Upper lobe of right lung (tissue), 1 donor: ENCODE results near the gene LIN28B. TPM values are rescaled to one million over a fixed set of nuclear protein-coding genes. Genes with fewer than 3 reads are reported as not detected.

ENCODE experiments used
- ATAC-seq: fragments of 200-7000 bp; cut with Tn5 transposase; one replicate; pipeline ENCODE4 v1.9.1; 2020; ENCODE audit warnings: mild to moderate bottlenecking, moderate library complexity
- DNase-seq: peaks from one replicate; pipeline ENCODE4 v3.0.0-alpha.2; 2020
- H3K27ac ChIP-seq: fragments of 200-600 bp; one replicate; pipeline ENCODE4 v1.8.0; 2022
- H3K27me3 ChIP-seq: fragments of 200-600 bp; one replicate; pipeline ENCODE4 v1.8.0; 2022; ENCODE audit warnings: mild to moderate bottlenecking
- H3K36me3 ChIP-seq: fragments of 200-600 bp; one replicate; pipeline ENCODE4 v1.8.0; 2022
- H3K4me1 ChIP-seq: fragments of 200-600 bp; one replicate; pipeline ENCODE4 v1.8.0; 2022
- H3K4me3 ChIP-seq: fragments of 200-600 bp; one replicate; pipeline ENCODE4 v1.8.0; 2022; ENCODE audit warnings: mild to moderate bottlenecking
- H3K9me3 ChIP-seq: fragments of 200-600 bp; one replicate; pipeline ENCODE4 v1.8.0; 2022
- intact Hi-C: fragments of 100-400 bp; cut with DNase I; formaldehyde crosslinking; loops from one replicate; pipeline ENCODE4 v1.11.0; 2022
- total RNA-seq: library from RNA; stranded (reverse); fragmentation: NEBNext Ultra II Directional; extraction: Animal tissue kit (Norgen Biotek cat#: 25700); gene quantifications from one replicate; pipeline ENCODE4 v1.2.1, GENCODE V29; 2021
- TF ChIP-seq, protein P1 (sequence below): fragments of 200-600 bp; IDR thresholded peaks from one replicate; pipeline ENCODE4 v1.8.0; 2022; ENCODE audit warnings: antibody characterized with exemption
- donor health status: DM: no; HTN: yes; CAD: no; lungs with severe emphysema.

LIN28B gene
- total RNA-seq, 1 donor from 2014 or later, result not detected

DNA sequence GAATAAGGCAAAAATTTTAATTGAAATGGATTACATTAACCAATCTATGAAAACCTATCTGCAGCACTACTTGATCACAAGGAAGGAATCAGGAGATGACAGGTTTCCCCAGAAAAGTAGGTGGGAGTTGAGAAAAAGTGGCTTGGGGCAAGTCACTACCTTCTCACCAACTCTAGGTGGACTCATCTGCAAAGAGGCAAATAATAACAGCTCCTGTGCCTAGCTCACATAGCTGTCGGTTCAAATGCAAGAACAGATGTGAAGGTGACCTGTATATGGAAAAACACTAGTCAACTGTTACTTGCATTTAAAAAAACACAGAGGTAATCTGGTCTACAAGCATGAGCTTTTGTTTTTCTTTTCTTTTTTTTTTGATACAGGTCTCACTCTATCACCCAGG is 155.7 kb downstream of the LIN28B start:
- no peak overlapping the region for H3K4me3 ChIP-seq
- no peaks in the 10 kb centered on the region for H3K27me3 ChIP-seq
- DNase-seq (no peak), ATAC-seq (no peak)
- H3K9me3 ChIP-seq, result no peaks in the 10 kb centered on the region
- intact Hi-C loops, result no loop called here
- no peaks in the 10 kb centered on the region for H3K36me3 ChIP-seq
- H3K27ac ChIP-seq, result no peak overlapping the region
- TF ChIP-seq, protein P1, sequence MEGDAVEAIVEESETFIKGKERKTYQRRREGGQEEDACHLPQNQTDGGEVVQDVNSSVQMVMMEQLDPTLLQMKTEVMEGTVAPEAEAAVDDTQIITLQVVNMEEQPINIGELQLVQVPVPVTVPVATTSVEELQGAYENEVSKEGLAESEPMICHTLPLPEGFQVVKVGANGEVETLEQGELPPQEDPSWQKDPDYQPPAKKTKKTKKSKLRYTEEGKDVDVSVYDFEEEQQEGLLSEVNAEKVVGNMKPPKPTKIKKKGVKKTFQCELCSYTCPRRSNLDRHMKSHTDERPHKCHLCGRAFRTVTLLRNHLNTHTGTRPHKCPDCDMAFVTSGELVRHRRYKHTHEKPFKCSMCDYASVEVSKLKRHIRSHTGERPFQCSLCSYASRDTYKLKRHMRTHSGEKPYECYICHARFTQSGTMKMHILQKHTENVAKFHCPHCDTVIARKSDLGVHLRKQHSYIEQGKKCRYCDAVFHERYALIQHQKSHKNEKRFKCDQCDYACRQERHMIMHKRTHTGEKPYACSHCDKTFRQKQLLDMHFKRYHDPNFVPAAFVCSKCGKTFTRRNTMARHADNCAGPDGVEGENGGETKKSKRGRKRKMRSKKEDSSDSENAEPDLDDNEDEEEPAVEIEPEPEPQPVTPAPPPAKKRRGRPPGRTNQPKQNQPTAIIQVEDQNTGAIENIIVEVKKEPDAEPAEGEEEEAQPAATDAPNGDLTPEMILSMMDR, result no peak
- no peaks in the 10 kb centered on the region for H3K4me1 ChIP-seq

DNA sequence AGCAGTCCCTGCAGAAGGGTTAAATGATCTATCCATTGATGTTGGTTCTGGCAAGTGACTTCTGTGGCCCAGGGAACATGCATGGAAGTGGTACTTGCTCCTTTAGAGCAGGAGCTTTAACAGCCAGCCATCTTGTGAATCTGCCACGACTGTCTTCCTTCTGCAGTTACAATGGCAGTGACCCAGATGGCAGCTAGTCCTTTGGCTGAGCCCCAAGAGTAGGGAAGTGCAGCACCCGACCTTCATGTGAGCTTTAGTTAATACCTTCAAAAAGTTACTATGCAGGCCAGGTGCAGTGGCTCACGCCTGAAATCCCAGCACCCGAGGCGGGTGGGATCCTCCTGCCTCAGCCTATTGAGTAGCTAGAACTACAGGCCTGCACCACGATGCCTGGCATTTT is 156.5 kb downstream of the LIN28B start:
- ATAC-seq (no peak), DNase-seq (no peak)
- Histone ChIP-seq H3K9me3 (no peaks in the 10 kb centered on the region), H3K4me1 (no peaks in the 10 kb centered on the region), H3K4me3 (no peak overlapping the region), H3K27ac (no peak overlapping the region), H3K27me3 (no peaks in the 10 kb centered on the region), H3K36me3 (no peaks in the 10 kb centered on the region)
- intact Hi-C loops, result no loop called here
- TF ChIP-seq, protein P1, result no peak

DNA sequence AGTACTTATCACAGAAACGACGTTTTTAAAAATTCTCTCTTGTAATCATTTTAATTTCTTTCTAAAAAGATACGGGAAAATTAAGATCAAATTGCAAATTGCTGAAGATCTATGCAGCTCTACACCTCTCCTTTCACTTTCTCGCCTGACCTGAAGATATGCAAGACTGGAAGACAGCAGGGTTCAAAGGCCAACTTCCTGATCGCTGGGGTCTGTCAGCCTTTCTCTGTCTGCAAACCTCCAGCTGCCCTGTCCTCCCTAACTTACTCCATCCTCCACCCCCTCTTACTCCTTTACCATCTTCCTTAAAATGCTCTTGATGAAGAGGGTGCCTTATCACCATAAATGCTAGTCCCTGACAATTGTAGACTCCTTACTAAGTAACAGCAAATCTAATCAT is 159.2 kb downstream of the LIN28B start:
- no peaks in the 10 kb centered on the region for H3K36me3 ChIP-seq
- DNase-seq (no peak), ATAC-seq (no peak)
- H3K4me3 ChIP-seq, result no peak overlapping the region
- TF ChIP-seq, protein P1, result no peak
- intact Hi-C loops, result no loop called here
- no peaks in the 10 kb centered on the region for H3K9me3 ChIP-seq
- no peaks in the 10 kb centered on the region for H3K4me1 ChIP-seq
- H3K27ac ChIP-seq, result no peak overlapping the region
- no peaks in the 10 kb centered on the region for H3K27me3 ChIP-seq

DNA sequence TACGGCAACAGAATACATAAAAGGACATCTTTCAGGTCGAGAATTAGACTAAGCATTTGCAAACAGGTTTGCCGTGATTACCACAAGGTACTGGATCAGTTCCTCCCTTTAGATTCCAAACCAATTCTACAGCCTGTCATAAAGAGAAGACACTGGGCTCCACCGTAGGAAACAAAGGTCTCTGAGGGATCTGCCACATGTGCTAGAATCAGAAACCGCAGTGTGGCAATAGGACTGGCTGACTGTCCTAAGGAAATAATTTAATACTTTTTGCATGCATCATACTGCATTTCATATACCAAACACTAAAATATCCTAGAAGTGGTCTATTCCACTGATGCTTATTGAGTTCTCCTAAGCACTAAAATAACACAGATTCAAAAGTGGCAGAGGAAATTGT is 163.7 kb downstream of the LIN28B start:
- TF ChIP-seq, protein P1, result no peak
- intact Hi-C loops, result no loop called here
- no peaks in the 10 kb centered on the region for H3K9me3 ChIP-seq
- DNase-seq, result no peak
- no peak for ATAC-seq
- H3K36me3 ChIP-seq, result no peaks in the 10 kb centered on the region
- no peak overlapping the region for H3K4me3 ChIP-seq
- no peaks in the 10 kb centered on the region for H3K4me1 ChIP-seq
- no peaks in the 10 kb centered on the region for H3K27me3 ChIP-seq
- H3K27ac ChIP-seq, result no peak overlapping the region

DNA sequence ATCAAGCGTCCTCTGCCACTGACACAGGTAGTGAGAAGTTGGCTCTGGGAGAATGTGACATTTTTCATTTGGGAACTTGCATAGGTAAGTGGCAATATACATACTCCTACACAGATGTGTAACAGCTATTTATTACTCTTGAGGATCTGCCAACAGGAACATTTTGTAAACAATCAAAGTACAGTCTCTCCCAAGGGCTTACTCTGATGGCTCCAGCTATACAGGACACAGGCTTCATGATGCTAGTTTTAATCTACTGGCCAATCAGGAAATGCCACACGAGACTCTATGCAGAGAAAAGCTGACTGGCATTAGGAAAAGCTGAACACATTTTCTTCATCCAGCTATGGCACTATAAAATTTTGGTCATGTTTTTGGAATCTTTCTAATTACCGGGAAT is 165.1 kb downstream of the LIN28B start:
- intact Hi-C loops, result no loop called here
- Histone ChIP-seq H3K9me3 (no peaks in the 10 kb centered on the region), H3K36me3 (no peaks in the 10 kb centered on the region), H3K27ac (no peak overlapping the region), H3K4me1 (no peaks in the 10 kb centered on the region), H3K4me3 (no peak overlapping the region), H3K27me3 (no peaks in the 10 kb centered on the region)
- DNase-seq (no peak), ATAC-seq (no peak)
- TF ChIP-seq, protein P1, result no peak

DNA sequence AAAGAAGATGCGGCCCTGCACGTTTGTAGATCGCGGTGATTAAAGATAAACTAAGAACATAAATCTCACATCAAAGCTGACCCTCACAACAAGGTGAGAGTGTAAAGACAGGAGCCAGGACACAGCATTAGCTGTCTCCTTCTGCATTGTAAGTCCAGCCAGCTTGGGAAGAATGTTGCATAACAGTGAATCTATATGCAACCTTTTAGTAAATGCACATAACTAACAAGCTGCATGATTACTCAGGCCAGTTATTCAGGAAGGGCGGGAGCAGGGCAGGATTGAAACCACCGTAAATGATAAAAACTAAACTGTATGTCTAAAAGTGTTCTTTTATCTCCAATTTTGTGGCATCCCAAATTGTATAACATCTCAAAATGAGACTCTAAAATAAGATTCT is 165.8 kb downstream of the LIN28B start:
- no peak for ATAC-seq

More for the DNA sequence above, 165.8 kb downstream of the LIN28B start:
- no peaks in the 10 kb centered on the region for H3K36me3 ChIP-seq
- no peaks in the 10 kb centered on the region for H3K4me1 ChIP-seq
- DNase-seq, result no peak
- H3K9me3 ChIP-seq, result no peaks in the 10 kb centered on the region
- no peak overlapping the region for H3K4me3 ChIP-seq
- intact Hi-C loops, result no loop called here
- TF ChIP-seq, protein P1, result no peak
- H3K27me3 ChIP-seq, result no peaks in the 10 kb centered on the region
- H3K27ac ChIP-seq, result no peak overlapping the region
